Psoas muscle (tissue), 8 donors: ENCODE data around the gene SLC9A4. TPM values are rescaled to one million over a fixed set of nuclear protein-coding genes. Genes with fewer than 3 reads are reported as not detected.

Experiments
- ATAC-seq, 4 donors: fragments of 200-7000 bp; cut with Tn5 transposase; one replicate each; pipeline ENCODE4 v1.9.1; 2020; ENCODE audit warnings: moderate library complexity in 3 of 4, mild to moderate bottlenecking in 2 of 4
- DNase-seq, 2 donors: peaks; one replicate each; pipeline ENCODE4 v3.0.0-alpha.2; 2020
- H3K27ac ChIP-seq: fragments of 200-600 bp; one replicate; pipeline ENCODE4 v1.8.0; 2022
- H3K27me3 ChIP-seq, 3 donors: fragments of 200-600 bp in 1 of 3; one replicate each; pipeline versions ENCODE4 v1.6.1 to v1.8.0; 2013 to 2022; ENCODE audit warnings: low read length in 2 of 3, mild to moderate bottlenecking in 2 of 3, moderate library complexity in 1 of 3; ENCODE audit not compliant: insufficient read depth in 3 of 3
- H3K36me3 ChIP-seq, 2 donors: fragments of 200-600 bp in 1 of 2; one replicate each; pipeline versions ENCODE4 v1.6.1 to v1.8.0; 2013 to 2022; ENCODE audit warnings: low read depth in 1 of 2, mild to moderate bottlenecking in 1 of 2, moderate library complexity in 1 of 2; ENCODE audit not compliant: insufficient read depth in 1 of 2
- H3K4me1 ChIP-seq: fragments of 200-600 bp; one replicate; pipeline ENCODE4 v1.8.0; 2022
- H3K4me3 ChIP-seq: fragments of 200-600 bp; one replicate; pipeline ENCODE4 v1.8.0; 2022; ENCODE audit warnings: mild to moderate bottlenecking
- H3K9me3 ChIP-seq: fragments of 200-600 bp; one replicate; pipeline ENCODE4 v1.8.0; 2022
- WGBS, 3 donors: extraction: QIAGEN DNeasy Blood & Tissue Kit; methylation state at CpG; one replicate each; pipeline versions ENCODE4 v1.1.6 to v1.1.7; 2013; 5-methylcytosine and 5-hydroxymethylcytosine counted together
- intact Hi-C, 2 donors: fragments of 100-400 bp; cut with DNase I; formaldehyde crosslinking; loops; one replicate each; pipeline versions ENCODE4 v1.11.0 to v1.14.2; 2022
- polyA plus RNA-seq, 3 donors: library from polyadenylated mRNA; stranded (reverse); fragments of 200-250 nt; gene quantifications; one replicate each; pipeline ENCODE4 v1.2.3, GENCODE V29; 2013
- total RNA-seq, 4 donors: library from RNA; stranded (reverse); fragmentation: NEBNext Ultra II Directional in 2 of 4; extraction: Animal tissue kit (Norgen Biotek cat#: 25700) in 2 of 4; gene quantifications; one replicate each; pipeline versions ENCODE4 v1.2.1 to v1.2.4, GENCODE V29; 2021 to 2023
- TF ChIP-seq, protein P1 (sequence below): fragments of 200-600 bp; IDR thresholded peaks from one replicate; pipeline ENCODE4 v1.8.0; 2022; ENCODE audit warnings: antibody characterized with exemption
- donor health status: healthy with polysubstance abuse.
- donor health status: DM: no; HTN: no; CAD: no; lungs with moderate emphysema.
- donor health status: Bipolar disorder and iron deficiency.
- donor health status: healthy.
- donor health status: DM: yes; HTN: yes; CAD: no.
- donor health status: DM: no; HTN: no; CAD: no.
- donor health status: DM: no; HTN: no; CAD: no.
- donor health status: DM: yes; HTN: yes; CAD: no.

The SLC9A4 gene
- total and polyA plus RNA-seq, 7 donors, result 0.08 TPM; not detected in 6

DNA sequence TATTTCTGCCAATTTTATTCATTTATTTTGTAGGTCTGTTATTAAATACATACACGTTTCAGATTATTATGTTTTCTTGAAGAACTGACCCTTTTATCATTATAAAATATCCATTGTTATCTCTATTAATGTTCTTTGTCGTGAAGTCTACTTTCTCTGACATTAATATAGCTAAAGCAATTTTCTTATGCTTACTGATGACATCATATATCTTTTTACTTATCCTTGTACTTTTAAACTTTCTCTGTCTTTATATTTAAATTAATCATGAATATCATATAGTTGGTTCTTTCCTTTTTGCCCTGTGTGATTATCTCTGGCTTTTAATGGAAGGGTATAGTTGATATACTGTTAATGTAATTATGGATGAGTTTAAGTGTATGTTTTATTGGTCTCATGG, 109.8 kb downstream of the SLC9A4 start:
- ATAC-seq, result no peak
- WGBS, 3 donors, result 74 to 83% (median 79%) methylated on average over 2 of the region's 2 CpGs

More for the DNA sequence above, 109.8 kb downstream of the SLC9A4 start:
- H3K36me3 ChIP-seq, result no peaks in the 10 kb centered on the region
- H3K4me1 ChIP-seq, result no peaks in the 10 kb centered on the region
- H3K27ac ChIP-seq, result no peak overlapping the region
- intact Hi-C loops, result no loop called here
- TF ChIP-seq, protein P1, sequence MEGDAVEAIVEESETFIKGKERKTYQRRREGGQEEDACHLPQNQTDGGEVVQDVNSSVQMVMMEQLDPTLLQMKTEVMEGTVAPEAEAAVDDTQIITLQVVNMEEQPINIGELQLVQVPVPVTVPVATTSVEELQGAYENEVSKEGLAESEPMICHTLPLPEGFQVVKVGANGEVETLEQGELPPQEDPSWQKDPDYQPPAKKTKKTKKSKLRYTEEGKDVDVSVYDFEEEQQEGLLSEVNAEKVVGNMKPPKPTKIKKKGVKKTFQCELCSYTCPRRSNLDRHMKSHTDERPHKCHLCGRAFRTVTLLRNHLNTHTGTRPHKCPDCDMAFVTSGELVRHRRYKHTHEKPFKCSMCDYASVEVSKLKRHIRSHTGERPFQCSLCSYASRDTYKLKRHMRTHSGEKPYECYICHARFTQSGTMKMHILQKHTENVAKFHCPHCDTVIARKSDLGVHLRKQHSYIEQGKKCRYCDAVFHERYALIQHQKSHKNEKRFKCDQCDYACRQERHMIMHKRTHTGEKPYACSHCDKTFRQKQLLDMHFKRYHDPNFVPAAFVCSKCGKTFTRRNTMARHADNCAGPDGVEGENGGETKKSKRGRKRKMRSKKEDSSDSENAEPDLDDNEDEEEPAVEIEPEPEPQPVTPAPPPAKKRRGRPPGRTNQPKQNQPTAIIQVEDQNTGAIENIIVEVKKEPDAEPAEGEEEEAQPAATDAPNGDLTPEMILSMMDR, result no peak
- no peak for DNase-seq
- H3K4me3 ChIP-seq, result no peak overlapping the region
- no peaks in the 10 kb centered on the region for H3K9me3 ChIP-seq
- H3K27me3 ChIP-seq, result no peaks in the 10 kb centered on the region

Other genes starting within 250 kb of the SLC9A4 start
- 10 to 100 TPM in 1 of 4 donors, 1 to 10 TPM in 2, under 1 TPM in 1; 0.43 to 10.4 (median 3.2) TPM for gene IL1RL1, start 161.7 kb upstream of the SLC9A4 start, total RNA-seq
- gene IL1RL1, start 161.7 kb upstream of the SLC9A4 start, polyA plus RNA-seq, result 10 to 100 TPM in 1 of 3 donors, 1 to 10 TPM in 1, under 1 TPM in 1; 0.48 to 13.1 (median 2.9) TPM
- gene IL18R1, start 117.4 kb upstream of the SLC9A4 start, total RNA-seq, result 1 to 10 TPM in 2 of 4 donors, under 1 TPM in 2; 0.80 to 2.1 (median 0.97) TPM
- gene IL18R1, start 117.4 kb upstream of the SLC9A4 start, polyA plus RNA-seq, result 1 to 10 TPM in 1 of 3 donors, under 1 TPM in 2; 0.26 to 1.2 (median 0.52) TPM
- gene IL18RAP, start 50.1 kb upstream of the SLC9A4 start, total RNA-seq, result under 1 TPM; 0.12 to 0.45 (median 0.38) TPM
- gene IL18RAP, start 50.1 kb upstream of the SLC9A4 start, polyA plus RNA-seq, result under 1 TPM; 0.04 to 0.10 (median 0.10) TPM
- gene SLC9A2, start 146.3 kb downstream of the SLC9A4 start, total RNA-seq, result 1 to 10 TPM; 4.8 to 9.3 (median 8.1) TPM
- 1 to 10 TPM in 2 of 3 donors, under 1 TPM in 1; 0.81 to 6.3 (median 2.4) TPM for gene SLC9A2, start 146.3 kb downstream of the SLC9A4 start, polyA plus RNA-seq